Endothelial cell of umbilical vein (primary cell): ENCODE data around the gene TTC1. TPM values are rescaled to one million over a fixed set of nuclear protein-coding genes. Genes with fewer than 3 reads are reported as not detected.

Source experiments
- BruUV-seq: library from RNA; stranded (reverse); fragments of 400-500 nt; replicated peaks from 2 replicates; lab custom pipeline; 2021; lab: Mats Ljungman, UMichigan
- CTCF ChIA-PET: fragments of 300-600, 350-600 bp; sonication (Branson Sonifier 250); formaldehyde crosslinking; loops from one replicate; lab custom pipeline; 2021; ENCODE audit warnings: antibody characterized with exemption, inconsistent platforms; lab: Charles Lee
- POLR2A ChIA-PET: fragments of 300-600, 350-600 bp; sonication (Branson Sonifier 250); formaldehyde crosslinking; loops from one replicate; lab custom pipeline; 2021; ENCODE audit warnings: antibody characterized with exemption, inconsistent platforms; lab: Charles Lee
- DNase-seq: peaks from one replicate; pipeline ENCODE4 v3.0.0-alpha.2; 2011; ENCODE audit warnings: low read depth, low spot score
- FAIRE-seq: peaks from 2 replicates; lab custom pipeline; 2011; peaks lifted over from hg19 to GRCh38; lab: Jason Lieb, UNC
- H2AFZ ChIP-seq: 2 replicates; pipeline ENCODE4 v1.6.0; 2012; ENCODE audit warnings: low read depth, low read length, control low read depth, inconsistent platforms
- H3K27ac ChIP-seq: 2 replicates; pipeline ENCODE4 v1.5.1; 2011; ENCODE audit warnings: low read depth, mild to moderate bottlenecking, control low read depth, low read length, moderate library complexity; ENCODE audit not compliant: insufficient read depth
- H3K27me3 ChIP-seq, 2 experiments: 2 replicates each; pipeline versions ENCODE4 v1.6.0 to v1.6.1; 2011; ENCODE audit warnings: low read length in 2 of 2, mixed read lengths in 1 of 2; ENCODE audit not compliant: control insufficient read depth in 2 of 2, insufficient read depth in 2 of 2
- H3K36me3 ChIP-seq, 2 experiments: 2 replicates in 1 of 2; 3 replicates in 1 of 2; pipeline ENCODE4 v1.5.1; 2011; ENCODE audit warnings: low read length in 2 of 2, mild to moderate bottlenecking in 1 of 2, moderate library complexity in 1 of 2; ENCODE audit not compliant: control insufficient read depth in 2 of 2, insufficient read depth in 2 of 2; ENCODE audit errors: extremely low read depth in 1 of 2
- H3K4me1 ChIP-seq: 3 replicates; pipeline ENCODE4 v1.5.1; 2011; ENCODE audit warnings: mild to moderate bottlenecking, low read length; ENCODE audit not compliant: control insufficient read depth, insufficient read depth; ENCODE audit errors: extremely low read depth
- H3K4me2 ChIP-seq: 2 replicates; pipeline ENCODE4 v1.6.1; 2011; ENCODE audit warnings: low read length, control low read depth, mixed read lengths; ENCODE audit not compliant: insufficient read depth
- H3K4me3 ChIP-seq, 3 experiments: fragments of 200-600 bp in 1 of 3; sonication (generic), shearing (Covaris generic) in 1 of 3; replicated peaks in 1 of 3; 2 replicates each; pipeline ENCODE4 v1.5.1; 2011 to 2016; ENCODE audit warnings: control low read depth in 3 of 3, low read length in 3 of 3, mild to moderate bottlenecking in 2 of 3, inconsistent platforms in 1 of 3, low read depth in 1 of 3, moderate library complexity in 1 of 3; ENCODE audit not compliant: insufficient read depth in 1 of 3
- H3K79me2 ChIP-seq: 2 replicates; pipeline ENCODE4 v1.6.0; 2012; ENCODE audit warnings: low read length, inconsistent platforms; ENCODE audit not compliant: control insufficient read depth, insufficient read depth
- H3K9ac ChIP-seq: replicated peaks from 2 replicates; pipeline ENCODE3; 2011; ENCODE audit warnings: low read length, control low read depth; ENCODE audit not compliant: insufficient read depth; ENCODE audit errors: extremely low read depth
- H3K9me1 ChIP-seq: replicated peaks from 3 replicates; pipeline ENCODE4 v1.6.0; 2011; ENCODE audit warnings: mild to moderate bottlenecking, low read length; ENCODE audit not compliant: control insufficient read depth, insufficient read depth; ENCODE audit errors: extremely low read depth
- H3K9me3 ChIP-seq: replicated peaks from 2 replicates; pipeline ENCODE4 v1.5.1; 2012; ENCODE audit warnings: low read length, inconsistent platforms; ENCODE audit not compliant: control insufficient read depth, insufficient read depth
- H4K20me1 ChIP-seq: replicated peaks from 2 replicates; pipeline ENCODE3; 2011; ENCODE audit warnings: mild to moderate bottlenecking, low read length; ENCODE audit not compliant: control insufficient read depth, insufficient read depth; ENCODE audit errors: extremely low read depth
- CTCF ChIP-seq, 2 donors: IDR thresholded peaks; 1 replicate in 1 of 2; 2 replicates in 1 of 2; pipeline ENCODE4 v1.5.1; 2011; ENCODE audit warnings: low read length in 2 of 2, mild to moderate bottlenecking in 2 of 2, moderate library complexity in 2 of 2, control low read depth in 1 of 2, inconsistent platforms in 1 of 2, low read depth in 1 of 2; ENCODE audit not compliant: insufficient read depth in 1 of 2; ENCODE audit errors: extremely low read depth in 1 of 2
- EZH2 ChIP-seq: IDR thresholded peaks from 2 replicates; pipeline ENCODE4 v1.6.1; 2012; ENCODE audit warnings: borderline replicate concordance, low read depth, mild to moderate bottlenecking, moderate library complexity, low read length, inconsistent platforms; ENCODE audit not compliant: severe bottlenecking
- FOS ChIP-seq: IDR thresholded peaks from 2 replicates; pipeline ENCODE4 v1.6.1; 2011; ENCODE audit warnings: mild to moderate bottlenecking, low read length, moderate library complexity, borderline replicate concordance; ENCODE audit not compliant: insufficient read depth
- GATA2 ChIP-seq: IDR thresholded peaks from 2 replicates; pipeline ENCODE4 v1.7.0; 2011; ENCODE audit warnings: low read depth, mild to moderate bottlenecking, moderate library complexity, mixed read lengths, low read length; ENCODE audit not compliant: insufficient read length, insufficient read depth
- JUN ChIP-seq: IDR thresholded peaks from 2 replicates; pipeline ENCODE4 v1.6.1; 2011; ENCODE audit warnings: borderline replicate concordance, low read depth; ENCODE audit not compliant: insufficient read length, insufficient read depth
- MAX ChIP-seq: IDR thresholded peaks from 2 replicates; pipeline ENCODE4 v1.6.1; 2011; ENCODE audit not compliant: insufficient read depth, insufficient read length
- MYC ChIP-seq: IDR thresholded peaks from one replicate; pipeline ENCODE4 v1.6.1; 2011; ENCODE audit warnings: mild to moderate bottlenecking, low read depth, low read length
- POLR2A ChIP-seq: IDR thresholded peaks from 2 replicates; pipeline ENCODE4 v1.6.1; 2012; ENCODE audit warnings: low read depth, mild to moderate bottlenecking, control low read depth, low read length
- POLR2AphosphoS5 ChIP-seq: IDR thresholded peaks from 2 replicates; pipeline ENCODE4 v1.6.1; 2012; ENCODE audit warnings: low read depth, mild to moderate bottlenecking, control low read depth, low read length, moderate library complexity; ENCODE audit not compliant: insufficient read depth
- dilution Hi-C: fragments of 300-500 bp; cut with MboI; formaldehyde crosslinking; loops from one replicate; pipeline ENCODE4 v1.15.0; 2019; ENCODE audit warnings: low sequenced_read_pairs; ENCODE audit not compliant: extremely low pct_ligation_motif_present
- intact Hi-C: fragments of 100-400 bp; cut with micrococcal nuclease; formaldehyde crosslinking; loops from one replicate; pipeline ENCODE4 v1.10.0; 2022
- polyA plus RNA-seq, 4 experiments: library from polyadenylated mRNA; depleted of rRNA in 3 of 4; stranded (reverse) in 3 of 4; unstranded in 1 of 4; fragments of >200 nt; gene quantifications; 2 replicates each; pipeline versions ENCODE4 v1.2.1 to v1.2.3, GENCODE V29; 2011 to 2012; ENCODE audit warnings: missing spikeins in 1 of 4
- total RNA-seq: library from RNA; stranded (reverse); gene quantifications from 2 replicates; pipeline ENCODE4 v1.2.3, GENCODE V29; 2021

TTC1 gene
- total and polyA plus RNA-seq, 2 donors (not counting 3 experiments of a cell fraction or from before 2014, with no cell fraction given) = 23.9 to 62.6 TPM

- FAIRE-seq = no peak
- Histone ChIP-seq H3K9me1 (no peaks in the 10 kb centered on the region), H3K27me3 (no peaks in the 10 kb centered on the region), H3K4me2 (no peak overlapping the region), H3K9me3 (no peaks in the 10 kb centered on the region), H4K20me1 (no peaks in the 10 kb centered on the region), H3K4me3 (no peak overlapping the region), H3K79me2 (peaks cover 16% of the 10 kb centered on the region), H3K9ac (no peak overlapping the region), H2AFZ (no peak overlapping the region), H3K4me1 (peaks cover 17% of the 10 kb centered on the region), H3K27ac (no peak overlapping the region), H3K36me3 (peaks cover 5 to 8% of the 10 kb centered on the region in 2 experiments)
- DNase-seq = no peak
- BruUV-seq = no TSS peak
- ChIA-PET CTCF (no interaction called here), POLR2A (no interaction called here)
- dilution Hi-C loops (no loop called here), intact Hi-C loops (no loop called here)
- no peak for TF ChIP-seq MAX
Measured at GRCh38 chr5:160092960-160093707, 84.2 kb downstream of the TTC1 start.

DNA sequence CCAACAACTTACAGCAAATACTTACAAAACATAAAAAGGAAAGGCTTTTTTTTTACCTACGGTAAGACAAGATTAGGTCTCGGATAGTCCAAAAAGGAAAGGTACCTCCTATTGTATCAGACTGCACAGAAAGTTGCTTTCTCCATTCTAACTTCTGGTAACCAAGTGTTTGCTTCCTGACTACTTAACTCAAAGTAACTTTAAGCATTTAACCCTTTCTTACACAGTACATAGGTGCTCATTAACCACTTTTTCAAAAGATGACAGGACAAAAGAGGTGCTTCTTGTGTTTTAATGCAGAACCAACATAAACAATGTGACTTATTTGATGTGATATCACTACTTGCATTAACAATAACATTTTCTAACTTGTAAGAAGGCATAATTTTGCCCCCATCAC lies 87.2 kb downstream of the TTC1 start:
- H3K4me2 ChIP-seq = no peak overlapping the region
- dilution Hi-C loops (no loop called here), intact Hi-C loops (no loop called here)
- POLR2A ChIA-PET = interaction anchor here (0.6 kb wide), 1 partner anchor 14 kb away, joined by 4 read pairs; no protein-coding TSS in a partner anchor
- H3K27ac ChIP-seq = no peak overlapping the region
- no peaks in the 10 kb centered on the region for H3K4me1 ChIP-seq
- peaks cover 27% of the 10 kb centered on the region for H3K79me2 ChIP-seq
- no peak overlapping the region for H3K9ac ChIP-seq
- TF ChIP-seq FOS = no peak
- no peak for TF ChIP-seq CTCF (IDR thresholded peaks at IDR 0.05; ENCODE audit: extremely low read depth in 1 of 2, insufficient read depth in 1 of 2, low read depth in 1 of 2, low read length in 2 of 2)
- no peak for TF ChIP-seq MAX
- TF ChIP-seq MYC = no peak
- no peak for TF ChIP-seq JUN
- no peak for TF ChIP-seq GATA2
- no peak for TF ChIP-seq POLR2AphosphoS5
- no peak for TF ChIP-seq EZH2
- no peak for TF ChIP-seq POLR2A
- BruUV-seq = no TSS peak
- no peak overlapping the region for H2AFZ ChIP-seq
- no peaks in the 10 kb centered on the region for H3K9me3 ChIP-seq
- no peaks in the 10 kb centered on the region for H4K20me1 ChIP-seq
- DNase-seq (no peak), FAIRE-seq (no peak)
- H3K9me1 ChIP-seq = no peaks in the 10 kb centered on the region
- H3K36me3 ChIP-seq = peaks cover 5 to 9% of the 10 kb centered on the region in 2 experiments
- CTCF ChIA-PET = interaction anchor here (0.6 kb wide), 1 partner anchor 74 kb away, joined by 3 read pairs; no protein-coding TSS in a partner anchor
- no peak overlapping the region for H3K4me3 ChIP-seq
- no peaks in the 10 kb centered on the region for H3K27me3 ChIP-seq
